Neural cell (in vitro differentiated cells): ENCODE results near the gene NFE2. TPM values are rescaled to one million over a fixed set of nuclear protein-coding genes. Genes with fewer than 3 reads are reported as not detected.

Source experiments
- H2AFZ ChIP-seq: fragments of 200-600, 300-800 bp; sonication (generic), shearing (Covaris generic); 2 replicates; pipeline ENCODE4 v1.6.0; 2014; ENCODE audit warnings: low read depth, mild to moderate bottlenecking, antibody characterized with exemption, low read length, moderate library complexity
- H3F3A ChIP-seq: fragments of 200-600 bp; shearing (Covaris generic); 2 replicates; pipeline ENCODE4 v1.6.1; 2016; ENCODE audit warnings: mild to moderate bottlenecking, moderate library complexity, mixed read lengths, antibody characterized with exemption, low read length; ENCODE audit not compliant: insufficient read depth, poor library complexity, severe bottlenecking
- H3K27ac ChIP-seq: fragments of 200-600, 300-800 bp; sonication (generic), shearing (Covaris generic); 2 replicates; pipeline ENCODE4 v1.5.1; 2014; ENCODE audit warnings: mild to moderate bottlenecking, low read length, moderate library complexity
- H3K27me3 ChIP-seq: fragments of 300-800, 200-600 bp; sonication (generic), shearing (Covaris generic); 2 replicates; pipeline ENCODE4 v1.6.0; 2014; ENCODE audit warnings: mild to moderate bottlenecking, low read depth, low read length, moderate library complexity; ENCODE audit not compliant: insufficient read depth
- H3K36me3 ChIP-seq: fragments of 300-800, 200-600 bp; sonication (generic), shearing (Covaris generic); 2 replicates; pipeline ENCODE4 v1.5.1; 2014; ENCODE audit warnings: mild to moderate bottlenecking, antibody characterized with exemption, low read length, moderate library complexity; ENCODE audit not compliant: insufficient read depth
- H3K4me2 ChIP-seq: fragments of 300-800, 200-600 bp; sonication (generic), shearing (Covaris generic); 2 replicates; pipeline ENCODE4 v1.6.0; 2014; ENCODE audit warnings: mild to moderate bottlenecking, low read length
- H3K4me3 ChIP-seq: fragments of 300-800, 200-600 bp; sonication (generic), shearing (Covaris generic); 2 replicates; pipeline ENCODE4 v1.5.1; 2014; ENCODE audit warnings: mild to moderate bottlenecking, low read length, moderate library complexity
- H3K79me2 ChIP-seq: fragments of 200-600 bp; shearing (Covaris generic); replicated peaks from 2 replicates; pipeline ENCODE4 v1.6.0; 2014; ENCODE audit warnings: mild to moderate bottlenecking, low read length, moderate library complexity; ENCODE audit not compliant: insufficient read depth
- H3K9ac ChIP-seq: fragments of 300-800, 200-600 bp; sonication (generic), shearing (Covaris generic); 2 replicates; pipeline ENCODE4 v1.6.1; 2016; ENCODE audit warnings: mild to moderate bottlenecking, low read length, mixed read lengths
- H3K9me2 ChIP-seq: fragments of 200-600 bp; shearing (Covaris generic); 2 replicates; pipeline ENCODE4 v1.6.1; 2016; ENCODE audit warnings: mild to moderate bottlenecking, low read length, mixed read lengths; ENCODE audit not compliant: insufficient read depth
- H3K9me3 ChIP-seq: fragments of 200-600, 300-800 bp; sonication (generic), shearing (Covaris generic); 2 replicates; pipeline ENCODE4 v1.6.1; 2016; ENCODE audit warnings: mild to moderate bottlenecking, mixed run types, low read length, moderate library complexity, mixed read lengths
- H4K20me1 ChIP-seq: fragments of 200-600 bp; shearing (Covaris generic); 2 replicates; pipeline ENCODE4 v1.6.1; 2016; ENCODE audit warnings: mild to moderate bottlenecking, mixed run types; ENCODE audit not compliant: insufficient read depth
- EP300 ChIP-seq: fragments of 450-650 bp; conservative IDR thresholded peaks from 2 replicates; pipeline ENCODE4 v1.6.1; 2014; ENCODE audit warnings: antibody characterized with exemption, mild to moderate bottlenecking, moderate library complexity; ENCODE audit not compliant: poor library complexity, severe bottlenecking
- EZH2 ChIP-seq: fragments of 200-600, 300-800 bp; shearing (Covaris generic), sonication (generic); IDR thresholded peaks from 2 replicates; pipeline ENCODE4 v1.6.1; 2014; ENCODE audit warnings: antibody characterized with exemption, low read length, borderline replicate concordance, mild to moderate bottlenecking; ENCODE audit not compliant: insufficient read depth, poor library complexity, severe bottlenecking
- MXI1 ChIP-seq: fragments of 450-650 bp; conservative IDR thresholded peaks from 2 replicates; pipeline ENCODE4 v1.6.1; 2014; ENCODE audit warnings: antibody characterized with exemption, mild to moderate bottlenecking; ENCODE audit not compliant: poor library complexity, severe bottlenecking
- POLR2AphosphoS5 ChIP-seq: IDR thresholded peaks from 2 replicates; pipeline ENCODE4 v1.6.1; 2012
- RAD21 ChIP-seq: fragments of 450-650 bp; conservative IDR thresholded peaks from 2 replicates; pipeline ENCODE4 v1.6.1; 2014; ENCODE audit warnings: antibody characterized with exemption, mild to moderate bottlenecking, moderate library complexity
- REST ChIP-seq: IDR thresholded peaks from 2 replicates; pipeline ENCODE4 v1.6.1; 2012; ENCODE audit warnings: borderline replicate concordance
- TAF1 ChIP-seq: IDR thresholded peaks from 2 replicates; pipeline ENCODE4 v1.6.1; 2012; ENCODE audit warnings: low read depth
- polyA plus RNA-seq: library from polyadenylated mRNA; depleted of rRNA; stranded (reverse); fragments of >200 nt; gene quantifications from 2 replicates; pipeline ENCODE4 v1.2.3, GENCODE V29; 2014

Gene NFE2
- polyA plus RNA-seq, 1 donor from 2014 or later: not detected

- no peaks in the 10 kb centered on the region for H4K20me1 ChIP-seq
- H3K9me2 ChIP-seq: no peaks in the 10 kb centered on the region
- H3K27ac ChIP-seq: no peak overlapping the region
- TF ChIP-seq EP300 (no peak), RAD21 (no peak), POLR2AphosphoS5 (no peak), EZH2 (no peak), MXI1 (no peak), REST (no peak)
- H3K4me2 ChIP-seq: no peak overlapping the region
- no peak overlapping the region for H3K4me3 ChIP-seq
- H3K27me3 ChIP-seq: no peaks in the 10 kb centered on the region
- no peak overlapping the region for H3K9ac ChIP-seq
- no peaks in the 10 kb centered on the region for H3K36me3 ChIP-seq
- H3K9me3 ChIP-seq: no peaks in the 10 kb centered on the region
- H3F3A ChIP-seq: no peaks in the 10 kb centered on the region
- peaks cover 11% of the 10 kb centered on the region for H3K79me2 ChIP-seq
- H2AFZ ChIP-seq: no peak overlapping the region
Measured at GRCh38 chr12:54333420-54334034, 32.7 kb upstream of the NFE2 start.

GRCh38 chr12:54331461-54331860 is 30.6 kb upstream of the NFE2 start:
- H3K4me2 ChIP-seq: no peak overlapping the region
- H3K27ac ChIP-seq: no peak overlapping the region
- no peaks in the 10 kb centered on the region for H4K20me1 ChIP-seq
- H3K79me2 ChIP-seq: peaks cover 14% of the 10 kb centered on the region
- no peaks in the 10 kb centered on the region for H3K9me2 ChIP-seq
- no peaks in the 10 kb centered on the region for H3K9me3 ChIP-seq
- no peak for TF ChIP-seq TAF1
- TF ChIP-seq POLR2AphosphoS5: no peak
- no peak for TF ChIP-seq REST
- TF ChIP-seq EP300: no peak
- no peak overlapping the region for H2AFZ ChIP-seq
- H3K27me3 ChIP-seq: no peaks in the 10 kb centered on the region
- H3K36me3 ChIP-seq: no peaks in the 10 kb centered on the region
- no peak overlapping the region for H3K4me3 ChIP-seq
- H3K9ac ChIP-seq: no peak overlapping the region
- no peaks in the 10 kb centered on the region for H3F3A ChIP-seq
